H9 (cell line): ENCODE measurements around the gene CRTAP. TPM values are rescaled to one million over a fixed set of nuclear protein-coding genes. Genes with fewer than 3 reads are reported as not detected.

Experiments
- DNase-seq: peaks from one replicate; pipeline ENCODE4 v3.0.0-alpha.2; 2017
- H2AFZ ChIP-seq: one replicate; pipeline ENCODE4 v1.6.1; 2013; ENCODE audit warnings: mild to moderate bottlenecking, low read length, control low read depth, moderate library complexity
- H2AK5ac ChIP-seq: 2 replicates; pipeline ENCODE4 v1.6.1; 2013; ENCODE audit warnings: low read length, control low read depth, mixed read lengths; ENCODE audit not compliant: insufficient read length
- H2BK120ac ChIP-seq: one replicate; pipeline ENCODE4 v1.6.1; 2013; ENCODE audit warnings: low read depth, mild to moderate bottlenecking, low read length, control low read depth, inconsistent platforms; ENCODE audit not compliant: poor library complexity, severe bottlenecking
- H2BK12ac ChIP-seq: 2 replicates; pipeline ENCODE4 v1.6.1; 2013; ENCODE audit warnings: low read length, control low read depth, mixed read lengths, low read depth; ENCODE audit not compliant: insufficient read length
- H2BK15ac ChIP-seq: 2 replicates; pipeline ENCODE4 v1.6.1; 2013; ENCODE audit warnings: low read depth, low read length, control low read depth
- H2BK20ac ChIP-seq: one replicate; pipeline ENCODE4 v1.6.1; 2013; ENCODE audit warnings: low read depth, mild to moderate bottlenecking, low read length, control low read depth, inconsistent platforms; ENCODE audit not compliant: poor library complexity, severe bottlenecking
- H2BK5ac ChIP-seq: 2 replicates; pipeline ENCODE4 v1.6.1; 2013; ENCODE audit warnings: low read length, control low read depth, mixed read lengths; ENCODE audit not compliant: insufficient read length
- H3K14ac ChIP-seq: 2 replicates; pipeline ENCODE4 v1.6.1; 2013; ENCODE audit warnings: low read length, control low read depth; ENCODE audit not compliant: insufficient read depth
- H3K18ac ChIP-seq: 2 replicates; pipeline ENCODE4 v1.6.1; 2013; ENCODE audit warnings: low read depth, mild to moderate bottlenecking, mixed read lengths, low read length, control low read depth; ENCODE audit not compliant: insufficient read length
- H3K23ac ChIP-seq: 2 replicates; pipeline ENCODE4 v1.6.1; 2013; ENCODE audit warnings: low read length, control low read depth, mixed read lengths, low read depth; ENCODE audit not compliant: insufficient read length
- H3K23me2 ChIP-seq: 2 replicates; pipeline ENCODE4 v1.6.1; 2013; ENCODE audit warnings: low read depth, mild to moderate bottlenecking, mixed read lengths, low read length, control low read depth; ENCODE audit not compliant: insufficient read length, poor library complexity, severe bottlenecking
- H3K27ac ChIP-seq: 2 replicates; pipeline ENCODE4 v1.5.1; 2013; ENCODE audit warnings: low read length, control low read depth, mixed read lengths, low read depth; ENCODE audit not compliant: insufficient read length
- H3K27me3 ChIP-seq: 2 replicates; pipeline ENCODE4 v1.6.1; 2013; ENCODE audit warnings: low read length, control low read depth, inconsistent platforms; ENCODE audit not compliant: insufficient read depth
- H3K4ac ChIP-seq: 2 replicates; pipeline ENCODE4 v1.6.1; 2013; ENCODE audit warnings: low read depth, mild to moderate bottlenecking, control low read depth, inconsistent platforms, low read length, moderate library complexity
- H3K4me1 ChIP-seq: 2 replicates; pipeline ENCODE4 v1.6.1; 2013; ENCODE audit warnings: low read length, control low read depth, inconsistent platforms; ENCODE audit not compliant: insufficient read depth
- H3K4me2 ChIP-seq: 2 replicates; pipeline ENCODE4 v1.6.1; 2013; ENCODE audit warnings: low read length, control low read depth, mixed read lengths; ENCODE audit not compliant: insufficient read length, insufficient read depth
- H3K56ac ChIP-seq: 2 replicates; pipeline ENCODE4 v1.6.1; 2013; ENCODE audit warnings: low read depth, mild to moderate bottlenecking, mixed read lengths, low read length, control low read depth; ENCODE audit not compliant: insufficient read length
- H3K79me1 ChIP-seq: 2 replicates; pipeline ENCODE4 v1.6.1; 2013; ENCODE audit warnings: low read depth, mild to moderate bottlenecking, moderate library complexity, low read length, control low read depth, inconsistent platforms; ENCODE audit not compliant: insufficient read depth, poor library complexity, severe bottlenecking
- H3K79me2 ChIP-seq: 2 replicates; pipeline ENCODE4 v1.6.1; 2013; ENCODE audit warnings: low read length, control low read depth, inconsistent platforms; ENCODE audit not compliant: insufficient read depth
- H3K9ac ChIP-seq: 2 replicates; pipeline ENCODE4 v1.6.1; 2013; ENCODE audit warnings: low read length, control low read depth, mixed read lengths; ENCODE audit not compliant: insufficient read length; ENCODE audit errors: extremely low read depth
- H3K9me3 ChIP-seq: one replicate; pipeline ENCODE4 v1.6.1; 2013; ENCODE audit warnings: low read depth, low read length, inconsistent platforms; ENCODE audit not compliant: control insufficient read depth
- H3T11ph ChIP-seq: one replicate; pipeline ENCODE4 v1.6.1; 2013; ENCODE audit warnings: mild to moderate bottlenecking, low read length, control low read depth, inconsistent platforms
- H4K20me1 ChIP-seq: one replicate; pipeline ENCODE4 v1.6.1; 2013; ENCODE audit not compliant: control insufficient read depth, insufficient read length, insufficient read depth
- H4K5ac ChIP-seq: 2 replicates; pipeline ENCODE4 v1.6.1; 2013; ENCODE audit warnings: low read depth, mild to moderate bottlenecking, mixed read lengths, low read length, control low read depth; ENCODE audit not compliant: insufficient read length
- H4K8ac ChIP-seq: replicated peaks from 2 replicates; pipeline ENCODE4 v1.6.1; 2013; ENCODE audit warnings: low read length, control low read depth, mixed read lengths, low read depth; ENCODE audit not compliant: insufficient read length
- H4K91ac ChIP-seq: 2 replicates; pipeline ENCODE4 v1.6.1; 2013; ENCODE audit warnings: low read depth, mild to moderate bottlenecking, moderate library complexity, mixed read lengths, low read length, control low read depth; ENCODE audit not compliant: insufficient read length
- H3K27ac Mint-ChIP-seq, 3 experiments: 2 replicates in 2 of 3; 3 replicates in 1 of 3; pipeline ENCODE4 v1.8.0; 2020 to 2021; ENCODE audit warnings: mixed read lengths in 3 of 3, mild to moderate bottlenecking in 1 of 3, moderate library complexity in 1 of 3
- H3K27me3 Mint-ChIP-seq: 2 replicates; pipeline ENCODE4 v1.8.0; 2021; ENCODE audit warnings: low read depth, mild to moderate bottlenecking, moderate library complexity, mixed read lengths
- H3K36me3 Mint-ChIP-seq, 3 experiments: 2 replicates in 2 of 3; 3 replicates in 1 of 3; pipeline ENCODE4 v1.8.0; 2020 to 2021; ENCODE audit warnings: low read depth in 3 of 3, mixed read lengths in 3 of 3; ENCODE audit not compliant: insufficient read depth in 1 of 3
- H3K4me1 Mint-ChIP-seq, 2 experiments: 2 replicates each; pipeline ENCODE4 v1.8.0; 2020; ENCODE audit warnings: mixed read lengths in 2 of 2
- H3K4me3 Mint-ChIP-seq, 2 experiments: 2 replicates in 1 of 2; 3 replicates in 1 of 2; pipeline ENCODE4 v1.8.0; 2020 to 2021; ENCODE audit warnings: mild to moderate bottlenecking in 2 of 2, mixed read lengths in 2 of 2, moderate library complexity in 1 of 2
- H3K9me3 Mint-ChIP-seq, 2 experiments: 2 replicates in 1 of 2; 3 replicates in 1 of 2; pipeline ENCODE4 v1.8.0; 2020; ENCODE audit warnings: mild to moderate bottlenecking in 2 of 2, mixed read lengths in 2 of 2, moderate library complexity in 1 of 2
- CTCF ChIP-seq: fragments of 200-600 bp; sonication (generic); conservative IDR thresholded peaks from 3 replicates; pipeline ENCODE4 v1.8.0; 2021; ENCODE audit warnings: antibody characterized with exemption, mild to moderate bottlenecking
- WGBS: extraction: QIAGEN DNeasy Blood & Tissue Kit; methylation state at CpG from one replicate; pipeline ENCODE4 v1.1.7; 2013; ENCODE audit warnings: missing lambda C conversion rate, low lambda C conversion rate, mixed read lengths; ENCODE audit not compliant: insufficient read length; ENCODE audit errors: extremely low coverage; 5-methylcytosine and 5-hydroxymethylcytosine counted together
- total RNA-seq: library from RNA; stranded (reverse); gene quantifications from 2 replicates; pipeline ENCODE4 v1.2.1, GENCODE V29; 2021

CRTAP gene
- total RNA-seq, 1 experiment from 2014 or later = 159 TPM

GRCh38 chr3:33131331-33132018 lies 17.7 kb downstream of the CRTAP start:
- Histone ChIP-seq H3K9me3 (no peaks in the 10 kb centered on the region), H3K27ac (no peak overlapping the region), H3K23me2 (no peaks in the 10 kb centered on the region), H3K56ac (no peak overlapping the region), H3K4me1 (peaks cover 2% of the 10 kb centered on the region; the same call in 1 of the 2 replicates), H3K18ac (peak overlapping the region; percentile 9), H4K8ac (no peak overlapping the region), H3K79me1 (no peaks in the 10 kb centered on the region), H2BK5ac (no peak overlapping the region), H4K5ac (no peak overlapping the region), H2BK12ac (no peak overlapping the region), H3K14ac (no peak overlapping the region), H4K20me1 (no peaks in the 10 kb centered on the region), H3K23ac (no peak overlapping the region), H3T11ph (no peak overlapping the region), H3K4ac (no peak overlapping the region), H2BK20ac (no peak overlapping the region), H3K27me3 (no peaks in the 10 kb centered on the region), H2AFZ (no peak overlapping the region), H4K91ac (no peak overlapping the region), H2BK120ac (no peak overlapping the region), H2BK15ac (no peak overlapping the region), H3K4me2 (no peak overlapping the region), H3K9ac (no peak overlapping the region), H2AK5ac (no peak overlapping the region), H3K79me2 (no peaks in the 10 kb centered on the region)
- Mint-ChIP-seq H3K27me3 (no peaks in the 10 kb centered on the region), H3K36me3 (peaks cover 3 to 43% (median 18%) of the 10 kb centered on the region in 3 experiments; a peak in 5 of 7 replicates), H3K4me1 (peaks cover 13% of the 10 kb centered on the region in 2 experiments), H3K4me3 (no peak overlapping the region), H3K27ac (peak overlapping the region in 2 of 3 experiments; percentile 62 to 72; a peak in 3 of 7 replicates), H3K9me3 (no peaks in the 10 kb centered on the region)
- no CpG with 5 or more reads among the region's 6 CpGs for WGBS
- peak; percentile 86 for TF ChIP-seq CTCF
- peak; percentile 74 for DNase-seq
